GM18502 (cell line): Measurements from ENCODE around the gene CALY.
"Not testable (repeated sequence)": the region's sequence is repeated elsewhere in the genome, so short reads cannot be mapped to it uniquely, and the experiment has no call there.

ENCODE experiments used
- ATAC-seq: cut with Tn5 transposase; IDR thresholded peaks from one replicate; pipeline ENCODE4 v1.9.1; 2021; ENCODE audit warnings: mild to moderate bottlenecking; ENCODE audit not compliant: unreplicated experiment, poor library complexity

Gene CALY, protein sequence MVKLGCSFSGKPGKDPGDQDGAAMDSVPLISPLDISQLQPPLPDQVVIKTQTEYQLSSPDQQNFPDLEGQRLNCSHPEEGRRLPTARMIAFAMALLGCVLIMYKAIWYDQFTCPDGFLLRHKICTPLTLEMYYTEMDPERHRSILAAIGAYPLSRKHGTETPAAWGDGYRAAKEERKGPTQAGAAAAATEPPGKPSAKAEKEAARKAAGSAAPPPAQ

DNA sequence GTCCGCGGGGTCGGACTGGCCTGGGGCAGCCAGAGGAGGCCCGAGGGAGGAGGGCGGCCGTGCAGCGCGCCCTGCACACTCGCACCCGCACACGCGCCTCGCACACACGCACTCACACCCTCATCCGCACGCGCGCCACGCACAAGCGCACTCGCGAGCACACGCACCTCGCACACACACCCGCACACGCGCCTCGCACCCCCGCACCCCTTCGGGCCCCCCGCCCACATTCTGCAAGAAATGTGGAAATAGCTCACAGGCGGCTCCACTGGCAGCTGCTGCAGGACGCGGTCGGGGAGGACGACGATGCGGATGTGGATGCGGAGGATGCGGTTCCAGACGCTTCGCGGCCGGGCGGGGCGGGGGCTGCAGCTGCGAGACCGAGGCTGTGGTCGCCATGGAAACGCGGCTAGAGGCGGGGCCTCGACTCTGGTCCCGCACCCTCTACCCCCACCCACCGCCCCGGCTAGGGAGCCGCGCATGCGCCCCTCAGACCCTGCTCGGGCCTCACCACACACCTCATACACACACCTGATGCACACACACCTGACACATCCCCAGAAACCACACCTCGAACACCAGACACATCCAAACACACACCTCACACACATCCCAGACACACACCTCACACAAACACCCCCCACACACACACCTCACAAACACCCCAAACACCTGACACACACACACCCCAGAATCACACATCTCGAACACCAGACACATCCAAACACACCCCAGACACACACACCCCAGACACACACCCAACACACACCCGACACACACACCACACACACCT is at the start of gene CALY:
CALY (minus strand) TSS at position 320 of the 793 bp plus-strand sequence. CDS start 7,907 bp downstream, outside the sequence.
- no peak for ATAC-seq

DNA sequence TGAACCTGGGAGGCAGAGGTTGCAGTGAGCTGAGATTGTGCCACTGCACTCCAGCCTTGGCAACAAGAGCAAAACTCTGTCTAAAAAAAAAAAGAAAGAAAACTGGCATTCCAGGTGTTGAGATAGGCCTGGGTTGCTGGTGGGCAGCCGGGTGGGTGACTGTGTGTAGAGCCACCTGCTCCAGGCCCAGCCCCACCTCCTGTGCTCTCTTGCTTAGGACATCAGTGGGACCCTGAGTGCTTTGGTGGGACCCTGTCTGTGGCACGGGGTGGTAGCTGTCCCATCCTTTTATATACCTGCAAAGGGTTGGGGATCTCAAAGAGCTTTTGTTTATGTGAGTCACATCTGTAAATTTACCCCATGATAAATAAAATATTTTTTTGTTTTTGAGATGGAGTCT is 48.5 kb upstream of the CALY start:
- no peak for ATAC-seq

GRCh38 chr10:133384071-133384470 is 47.4 kb upstream of the CALY start:
- no peak for ATAC-seq

- no peak for ATAC-seq
These were observed 46.9 kb upstream of the CALY start for GRCh38 chr10:133383551-133383950.

DNA sequence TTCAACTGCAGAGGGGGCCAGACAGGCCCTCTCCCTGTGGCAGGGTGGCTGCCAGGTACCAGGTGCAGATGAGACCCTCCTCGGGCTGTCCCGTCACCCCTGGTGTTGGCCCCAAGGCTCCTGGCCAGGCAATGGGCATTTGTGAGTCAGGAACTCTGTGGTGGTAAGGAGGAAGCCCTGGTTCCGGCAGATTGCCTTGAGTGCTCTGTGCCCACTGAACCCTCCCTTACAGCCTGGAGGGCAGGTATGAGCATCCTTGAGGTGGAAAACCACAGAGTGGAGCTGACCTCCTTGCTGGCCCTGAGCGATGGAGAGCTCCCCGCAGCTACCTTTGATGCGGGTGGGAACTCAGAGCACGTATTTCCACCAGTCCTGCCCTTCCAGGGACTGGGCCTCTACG is 44.3 kb upstream of the CALY start:
- no peak for ATAC-seq

- ATAC-seq = no peak
These were observed 43.3 kb upstream of the CALY start for GRCh38 chr10:133379801-133380666.

DNA sequence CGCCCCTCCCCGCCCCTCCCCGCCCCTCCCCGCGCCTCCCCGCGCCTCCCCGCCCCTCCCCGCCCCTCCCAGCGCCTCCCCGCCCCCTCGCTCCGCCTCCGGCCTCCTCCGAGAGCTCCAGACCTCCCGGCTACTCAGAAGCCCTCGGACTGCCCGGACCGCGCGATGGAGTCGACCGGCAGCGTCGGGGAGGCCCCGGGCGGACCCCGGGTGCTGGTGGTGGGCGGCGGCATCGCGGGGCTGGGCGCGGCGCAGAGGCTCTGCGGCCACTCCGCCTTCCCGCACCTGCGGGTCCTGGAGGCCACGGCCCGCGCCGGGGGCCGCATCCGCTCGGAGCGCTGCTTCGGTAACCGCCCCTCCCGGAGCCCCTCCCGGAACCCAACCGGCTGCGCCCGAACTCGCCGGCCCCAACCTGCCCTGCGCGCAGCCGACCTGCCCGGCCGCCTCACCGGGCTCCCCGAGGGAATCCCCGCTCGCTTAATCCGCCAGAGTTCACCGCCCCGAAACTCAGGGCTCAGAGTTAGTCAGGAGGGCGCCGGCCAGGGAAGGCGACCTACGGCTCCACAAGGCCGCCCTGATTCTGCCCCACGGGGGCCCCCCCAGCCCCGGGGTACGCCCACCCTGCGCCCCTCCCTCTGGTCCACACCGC is 42.6 kb upstream of the CALY start, which contains the start of gene PAOX:
PAOX (plus strand) TSS at position 111 of the 649 bp plus-strand sequence; CDS start at position 166, 55 bp downstream.
- peak; percentile 59 for ATAC-seq

DNA sequence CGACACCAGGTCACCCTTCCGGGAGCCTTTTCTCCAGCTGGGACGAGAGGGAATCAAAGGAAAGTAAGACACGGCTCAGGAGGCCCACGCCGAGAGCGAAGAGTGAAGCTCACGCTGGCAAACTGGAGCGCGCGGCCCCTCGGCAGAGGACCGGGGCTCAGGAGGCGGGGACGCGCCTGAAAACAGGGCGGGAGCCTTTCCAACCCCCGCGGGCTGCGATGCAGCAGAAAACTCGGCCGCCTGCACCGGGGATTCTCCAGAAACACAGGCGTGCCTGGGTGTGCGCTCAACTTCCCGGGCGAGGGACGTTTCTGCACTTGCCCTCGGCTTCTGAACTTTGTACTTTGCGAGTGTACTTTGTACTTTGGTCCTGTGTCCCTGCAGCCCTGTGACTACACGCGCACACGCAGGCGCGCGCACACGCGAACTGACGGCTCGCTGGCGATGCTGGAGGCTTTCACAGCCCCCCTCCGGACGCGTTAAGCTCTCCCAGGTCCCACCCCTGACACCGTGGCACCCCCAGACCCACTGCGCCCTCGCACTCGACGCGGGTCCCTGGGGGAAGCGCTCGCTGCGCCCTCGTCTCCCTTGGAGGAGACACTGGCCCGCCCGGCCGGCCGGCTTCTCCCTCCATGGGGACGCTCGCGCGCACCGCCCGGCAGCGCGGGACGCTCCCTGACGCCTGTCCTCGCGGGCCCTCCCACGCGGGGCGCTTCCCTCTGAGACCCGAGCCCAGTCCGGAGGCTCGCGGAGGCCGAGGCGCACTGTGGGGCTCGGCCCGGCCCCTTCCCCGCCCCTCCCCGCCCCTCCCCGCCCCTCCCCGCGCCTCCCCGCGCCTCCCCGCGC is 41.8 kb upstream of the CALY start:
- ATAC-seq = peak; percentile 41

DNA sequence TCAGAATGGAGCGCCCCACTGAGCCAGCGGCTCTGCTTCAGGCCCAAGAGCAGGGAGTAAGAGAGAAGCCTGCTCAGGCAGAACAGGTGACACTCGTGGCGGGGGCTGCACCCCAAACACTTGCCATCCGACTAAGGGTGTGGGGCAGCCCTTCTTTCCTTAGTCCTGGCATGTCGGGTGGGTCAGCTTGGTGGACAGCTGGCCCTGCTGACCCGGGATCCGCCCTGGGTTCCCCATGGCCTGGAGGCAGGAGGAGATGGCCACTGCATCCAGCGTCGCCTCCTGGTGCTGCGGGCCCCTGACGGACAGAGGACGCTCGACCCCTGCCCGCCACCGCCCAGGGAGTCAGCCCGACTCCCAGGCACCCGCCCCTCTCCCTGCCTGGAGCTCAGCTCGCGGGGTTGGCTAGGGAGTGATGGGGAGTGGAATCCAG is 41.1 kb upstream of the CALY start:
- no peak for ATAC-seq

DNA sequence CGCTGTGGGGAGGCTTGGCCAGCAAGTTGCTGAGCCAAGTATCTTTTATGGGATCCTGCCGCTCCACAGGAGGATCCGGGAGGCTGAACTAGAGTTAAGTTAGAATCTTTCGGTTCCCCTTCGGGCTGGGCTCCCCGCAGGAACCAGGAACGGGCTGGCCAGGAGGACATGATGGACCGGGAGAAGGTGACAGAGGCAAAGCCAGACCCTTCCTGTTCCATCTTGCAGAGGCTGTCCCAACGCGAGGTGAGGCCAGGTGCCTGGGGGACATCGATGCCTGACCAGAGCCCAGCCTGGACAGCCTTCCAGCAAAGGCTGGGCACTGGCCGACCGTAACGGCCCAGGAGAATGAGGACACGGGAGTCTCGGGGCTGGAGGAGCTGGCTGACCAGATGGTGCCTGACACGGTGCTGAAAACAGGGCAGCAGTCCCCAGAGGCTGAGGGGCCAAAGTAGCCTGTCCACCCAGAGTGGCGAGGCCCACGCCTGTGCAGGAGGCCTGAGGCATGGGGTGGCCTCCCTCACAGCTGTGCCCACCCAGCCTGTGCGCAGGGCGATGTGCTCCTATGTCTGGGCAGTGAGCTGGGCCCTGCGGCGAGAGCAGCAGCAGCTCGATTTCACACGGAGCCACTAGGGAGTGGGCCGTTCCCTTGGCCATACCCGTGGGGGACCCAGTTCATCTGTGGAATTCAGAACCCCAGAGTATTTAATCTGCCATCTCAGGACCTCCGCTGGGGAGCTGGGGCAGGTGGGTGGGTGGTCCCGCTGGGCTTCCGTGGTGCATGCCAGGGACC is 40.5 kb upstream of the CALY start:
- ATAC-seq = no peak

GRCh38 chr10:133376183-133376582 is 39.5 kb upstream of the CALY start:
- not testable (repeated sequence) for ATAC-seq

- no peak for ATAC-seq
These were observed 38.8 kb upstream of the CALY start for GRCh38 chr10:133375357-133376115.

DNA sequence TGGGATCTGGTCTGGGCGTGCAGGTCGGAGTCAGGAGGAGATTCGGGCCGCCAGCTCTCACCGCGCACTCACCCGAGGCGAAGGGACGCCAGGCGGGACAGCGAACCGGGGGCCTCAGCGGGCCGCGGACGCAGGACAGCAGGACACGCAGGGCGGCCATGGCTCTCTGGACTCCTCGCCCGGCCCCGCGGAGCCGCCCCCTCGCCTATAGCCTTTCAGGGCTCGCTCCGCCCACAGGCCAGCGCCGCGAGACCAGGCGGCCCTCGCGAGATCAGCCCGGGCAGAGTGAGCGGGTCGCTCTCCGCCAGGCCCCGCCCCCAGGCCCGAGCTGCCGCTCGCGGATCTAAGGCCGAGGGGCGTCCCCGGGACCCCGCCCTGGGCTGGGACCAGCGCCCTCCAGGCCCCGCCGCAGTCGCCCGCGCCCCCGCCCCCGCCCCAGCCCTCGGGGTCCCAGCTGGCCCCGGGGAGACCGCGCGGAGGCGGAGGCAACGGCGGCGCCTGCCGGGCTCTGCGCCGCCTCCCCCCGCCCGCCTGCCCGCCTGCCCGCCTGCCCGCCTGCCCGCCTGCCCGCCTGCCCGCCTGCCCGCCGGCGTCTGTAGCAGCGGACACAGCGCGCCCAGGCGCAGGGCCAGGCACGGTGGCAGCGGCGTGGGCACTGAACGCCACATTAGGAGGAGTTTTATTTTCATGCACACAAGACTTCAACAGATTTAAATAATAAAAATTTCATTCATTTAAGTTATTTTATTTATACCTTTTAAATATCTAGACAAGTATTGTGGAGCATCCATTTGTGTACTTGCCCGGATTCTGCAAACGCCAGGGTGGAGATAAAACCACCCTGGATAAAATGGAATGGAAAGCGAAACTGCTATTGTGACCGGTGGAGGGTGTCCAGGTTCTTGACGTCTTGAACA is 36.7 kb upstream of the CALY start, which contains the start of gene ECHS1:
ECHS1 (minus strand) TSS at position 181 of the 917 bp plus-strand sequence; CDS start at position 160, 21 bp downstream.
- ATAC-seq = peak; percentile 95

GRCh38 chr10:133372507-133372906 is 35.8 kb upstream of the CALY start:
- no peak for ATAC-seq

DNA sequence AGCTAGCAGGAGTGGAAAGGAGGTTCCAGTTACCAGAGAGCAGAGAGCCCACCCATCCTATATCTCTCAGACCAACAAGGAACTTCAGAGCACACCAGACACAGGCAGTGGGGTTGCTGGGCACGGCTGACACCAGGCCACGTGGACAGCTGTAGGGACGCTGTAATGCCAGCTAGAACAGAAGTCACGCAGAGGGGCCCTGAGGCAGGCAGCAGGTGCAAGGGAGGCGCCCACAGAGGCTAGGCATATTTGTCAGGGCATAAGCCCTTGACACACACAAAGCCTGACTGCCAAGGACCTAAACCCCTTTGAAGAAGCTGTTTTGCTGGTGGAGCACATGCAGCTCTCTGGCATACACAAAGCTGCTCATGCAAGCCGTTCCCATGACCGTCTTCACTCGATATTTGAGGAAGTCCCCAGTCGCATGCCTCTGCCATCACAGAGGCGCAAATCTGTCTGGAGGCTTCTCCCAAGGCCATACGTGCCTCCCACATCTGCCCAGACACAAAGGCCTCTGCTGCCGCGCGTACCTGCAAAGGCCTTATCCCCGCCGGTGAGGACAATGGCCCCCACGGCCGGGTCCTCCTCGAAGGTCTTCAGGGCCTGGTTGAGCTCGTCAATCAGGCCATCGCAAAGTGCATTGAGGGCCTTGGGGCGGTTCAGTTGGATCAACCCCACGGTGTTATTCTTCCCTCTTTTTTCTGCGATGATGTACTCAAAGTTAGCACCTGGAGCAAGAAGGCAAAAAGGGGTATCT is 33.5 kb upstream of the CALY start:
- ATAC-seq = no peak

GRCh38 chr10:133368153-133368552 is 31.5 kb upstream of the CALY start:
- ATAC-seq = no peak
